Upper lobe of right lung (tissue), 1 donor: ENCODE data around the gene HES7. TPM values are rescaled to one million over a fixed set of nuclear protein-coding genes. Genes with fewer than 3 reads are reported as not detected.

Experiments
- ATAC-seq: fragments of 200-7000 bp; cut with Tn5 transposase; one replicate; pipeline ENCODE4 v1.9.1; 2020; ENCODE audit warnings: mild to moderate bottlenecking, moderate library complexity
- DNase-seq: peaks from one replicate; pipeline ENCODE4 v3.0.0-alpha.2; 2020
- H3K27ac ChIP-seq: fragments of 200-600 bp; one replicate; pipeline ENCODE4 v1.8.0; 2022
- H3K27me3 ChIP-seq: fragments of 200-600 bp; one replicate; pipeline ENCODE4 v1.8.0; 2022; ENCODE audit warnings: mild to moderate bottlenecking
- H3K36me3 ChIP-seq: fragments of 200-600 bp; one replicate; pipeline ENCODE4 v1.8.0; 2022
- H3K4me1 ChIP-seq: fragments of 200-600 bp; one replicate; pipeline ENCODE4 v1.8.0; 2022
- H3K4me3 ChIP-seq: fragments of 200-600 bp; one replicate; pipeline ENCODE4 v1.8.0; 2022; ENCODE audit warnings: mild to moderate bottlenecking
- H3K9me3 ChIP-seq: fragments of 200-600 bp; one replicate; pipeline ENCODE4 v1.8.0; 2022
- CTCF ChIP-seq: fragments of 200-600 bp; IDR thresholded peaks from one replicate; pipeline ENCODE4 v1.8.0; 2022; ENCODE audit warnings: antibody characterized with exemption
- intact Hi-C: fragments of 100-400 bp; cut with DNase I; formaldehyde crosslinking; loops from one replicate; pipeline ENCODE4 v1.11.0; 2022
- total RNA-seq: library from RNA; stranded (reverse); fragmentation: NEBNext Ultra II Directional; extraction: Animal tissue kit (Norgen Biotek cat#: 25700); gene quantifications from one replicate; pipeline ENCODE4 v1.2.1, GENCODE V29; 2021
- donor health status: DM: no; HTN: yes; CAD: no; lungs with severe emphysema.

HES7 gene
- total RNA-seq, 1 donor from 2014 or later, result not detected

- DNase-seq (no peak), ATAC-seq (no peak)
- peaks cover 41% of the 10 kb centered on the region for H3K36me3 ChIP-seq
- no peaks in the 10 kb centered on the region for H3K27me3 ChIP-seq
- intact Hi-C loops, result no loop called here
- TF ChIP-seq CTCF, result no peak
- peak overlapping the region; percentile 40 for H3K4me3 ChIP-seq
- H3K27ac ChIP-seq, result peak overlapping the region; percentile 64
- no peaks in the 10 kb centered on the region for H3K9me3 ChIP-seq
- peaks cover 18% of the 10 kb centered on the region for H3K4me1 ChIP-seq
Observed at GRCh38 chr17:8138374-8138671, 14.4 kb upstream of the HES7 start.

GRCh38 chr17:8137645-8138373 lies 13.9 kb upstream of the HES7 start:
- Histone ChIP-seq H3K36me3 (peaks cover 36% of the 10 kb centered on the region), H3K9me3 (no peaks in the 10 kb centered on the region), H3K27me3 (no peaks in the 10 kb centered on the region), H3K27ac (peak overlapping the region; percentile 64), H3K4me1 (peaks cover 18% of the 10 kb centered on the region), H3K4me3 (peak overlapping the region; percentile 40)
- intact Hi-C loops, result no loop called here
- no peak for TF ChIP-seq CTCF
- ATAC-seq (no peak), DNase-seq (no peak)

GRCh38 chr17:8133941-8134340 lies 10.0 kb upstream of the HES7 start:
- Histone ChIP-seq H3K9me3 (no peaks in the 10 kb centered on the region), H3K4me1 (peaks cover 9% of the 10 kb centered on the region), H3K36me3 (no peaks in the 10 kb centered on the region), H3K27ac (no peak overlapping the region), H3K4me3 (no peak overlapping the region), H3K27me3 (peaks cover 9% of the 10 kb centered on the region)
- intact Hi-C loops, result no loop called here
- TF ChIP-seq CTCF, result no peak
- DNase-seq, result no peak
- ATAC-seq, result no peak

GRCh38 chr17:8133399-8133798 lies 9.5 kb upstream of the HES7 start:
- intact Hi-C loops, result no loop called here

GRCh38 chr17:8131844-8132441 lies 8.0 kb upstream of the HES7 start:
- TF ChIP-seq CTCF, result no peak
- intact Hi-C loops, result no loop called here
- H3K27ac ChIP-seq, result no peak overlapping the region
- peaks cover 5% of the 10 kb centered on the region for H3K4me1 ChIP-seq
- H3K4me3 ChIP-seq, result no peak overlapping the region
- H3K9me3 ChIP-seq, result no peaks in the 10 kb centered on the region
- DNase-seq (no peak), ATAC-seq (no peak)
- H3K36me3 ChIP-seq, result no peaks in the 10 kb centered on the region
- H3K27me3 ChIP-seq, result peaks cover 9% of the 10 kb centered on the region

More at GRCh38 chr17:8133399-8133798, 9.5 kb upstream of the HES7 start:
- ATAC-seq (peak; percentile 11), DNase-seq (no peak)
- H3K4me3 ChIP-seq, result no peak overlapping the region
- no peaks in the 10 kb centered on the region for H3K9me3 ChIP-seq
- H3K36me3 ChIP-seq, result no peaks in the 10 kb centered on the region
- H3K27me3 ChIP-seq, result peaks cover 9% of the 10 kb centered on the region
- H3K27ac ChIP-seq, result no peak overlapping the region
- peaks cover 5% of the 10 kb centered on the region for H3K4me1 ChIP-seq
- TF ChIP-seq CTCF, result no peak
